ENCODE measurements around the gene HMCN2.

The HMCN2 gene

DNA sequence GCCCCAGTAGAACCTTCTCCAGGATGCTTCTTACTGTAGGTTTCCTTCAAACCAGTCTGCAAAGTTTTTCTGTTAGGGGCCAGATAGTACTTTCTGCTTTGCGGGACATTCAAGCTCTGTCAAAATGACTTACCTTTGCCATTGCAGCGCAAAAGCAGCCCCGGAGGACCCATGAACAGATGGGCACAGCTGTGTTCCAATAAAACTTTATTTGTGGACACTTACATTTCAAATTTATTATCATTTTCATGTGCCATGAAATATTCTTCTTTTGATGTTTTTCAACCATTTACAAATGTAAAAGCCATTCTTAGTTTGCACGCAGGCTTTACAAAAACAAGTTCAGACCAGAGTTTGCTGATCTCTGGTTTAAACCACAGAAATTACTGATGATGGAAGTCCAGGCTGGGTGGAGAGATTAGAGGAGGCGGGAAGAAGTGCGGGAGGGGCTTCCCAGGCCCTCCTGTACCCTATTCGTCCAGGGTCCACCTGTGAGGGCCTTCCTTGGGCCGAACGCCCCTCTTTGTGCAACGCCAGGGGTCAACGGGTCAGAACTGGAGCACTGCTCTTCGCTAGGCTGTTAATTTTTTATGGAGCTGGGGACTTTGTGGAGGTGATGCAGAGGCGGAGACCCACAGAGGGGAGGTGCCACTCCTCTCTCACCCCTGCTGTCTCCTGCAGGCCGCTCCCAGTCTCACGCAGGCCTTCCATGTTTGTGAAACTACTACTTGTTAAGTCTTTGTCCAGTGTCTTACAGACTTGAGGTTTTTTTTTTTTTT lies 171.6 kb downstream of the HMCN2 start:
- DNase-seq: no peak

DNA sequence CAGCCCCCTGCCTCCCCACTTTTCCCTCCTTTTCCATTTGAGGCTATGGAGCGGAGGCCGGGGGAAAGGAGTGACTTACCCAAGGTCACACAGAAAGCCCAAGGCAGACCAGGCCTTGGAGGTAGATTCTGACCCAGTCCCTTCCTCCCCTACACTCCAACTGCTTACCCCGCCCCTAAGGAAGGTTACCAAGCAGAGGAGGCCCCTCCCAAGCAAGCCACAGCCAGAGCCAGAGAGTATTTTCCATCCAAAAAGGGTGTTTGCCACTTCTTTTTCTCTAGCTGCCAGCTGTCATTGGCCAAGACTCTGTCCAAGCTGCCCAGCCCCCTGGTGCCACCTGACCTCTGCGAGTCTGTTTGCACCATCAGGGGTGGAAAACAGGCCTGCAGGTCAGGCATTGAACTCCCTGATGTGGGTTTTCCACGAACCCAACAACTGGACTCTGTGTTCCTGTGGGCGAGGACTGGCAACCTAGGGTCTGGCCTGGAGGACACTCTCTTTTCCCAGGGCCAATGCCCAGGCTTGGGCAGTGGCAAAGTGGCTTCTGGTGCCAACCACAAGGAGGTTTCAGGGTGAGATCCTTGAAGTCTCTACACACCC lies 172.9 kb downstream of the HMCN2 start:
- DNase-seq: no peak

DNA sequence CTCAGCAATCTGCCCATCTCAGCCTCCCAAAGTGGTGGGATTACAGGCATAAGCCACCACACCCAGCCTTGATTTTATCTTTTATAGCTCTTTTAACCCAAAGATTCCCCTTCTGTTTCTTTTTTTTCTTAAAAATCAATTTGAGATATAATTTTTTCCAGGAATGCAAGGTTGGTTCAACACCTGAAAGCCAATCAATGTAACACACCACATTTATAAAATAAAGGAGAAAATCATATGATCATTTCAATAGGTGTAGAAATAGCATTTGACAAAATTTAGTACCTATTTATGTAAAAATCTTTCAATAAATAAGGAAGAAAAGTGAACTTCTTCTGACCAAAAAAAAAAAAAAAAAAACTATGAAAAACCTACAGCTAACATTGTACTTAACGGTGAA lies 175.5 kb downstream of the HMCN2 start:
- no peak for DNase-seq

DNA sequence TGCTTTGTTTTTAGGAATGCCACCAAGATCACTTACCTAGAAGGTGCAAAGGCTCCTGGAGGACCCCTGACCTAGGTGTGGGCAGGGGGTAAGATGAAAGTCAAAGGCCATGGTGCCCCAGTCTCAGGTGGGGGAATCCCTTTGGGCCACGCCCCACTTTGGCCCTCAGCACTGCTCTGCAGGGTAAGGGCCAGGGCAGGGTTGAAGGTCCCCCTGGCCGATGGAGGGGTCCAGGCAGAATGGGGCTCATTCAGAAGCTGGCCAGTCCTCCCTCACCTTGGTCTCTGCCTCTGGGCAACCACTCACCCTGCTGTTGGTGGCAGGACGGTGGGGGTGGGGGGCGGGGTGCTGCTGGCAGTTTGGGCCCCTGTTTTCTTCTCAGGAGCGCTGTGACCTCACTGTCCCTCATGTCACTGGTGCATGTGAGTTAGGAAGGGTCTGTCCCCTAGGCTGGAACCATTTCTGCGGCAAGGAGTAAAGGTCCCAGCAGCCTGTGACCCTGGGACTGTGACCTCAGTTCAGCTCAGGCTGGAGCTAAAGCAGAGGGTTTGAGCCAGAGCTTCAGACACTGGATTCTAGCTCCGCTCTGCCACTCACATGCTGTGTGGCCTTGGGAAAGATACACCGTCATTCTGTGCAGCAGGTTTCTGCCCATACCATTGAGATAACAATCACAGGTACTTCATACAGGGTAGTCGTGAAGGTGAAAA lies 177.3 kb downstream of the HMCN2 start:
- DNase-seq: no peak

DNA sequence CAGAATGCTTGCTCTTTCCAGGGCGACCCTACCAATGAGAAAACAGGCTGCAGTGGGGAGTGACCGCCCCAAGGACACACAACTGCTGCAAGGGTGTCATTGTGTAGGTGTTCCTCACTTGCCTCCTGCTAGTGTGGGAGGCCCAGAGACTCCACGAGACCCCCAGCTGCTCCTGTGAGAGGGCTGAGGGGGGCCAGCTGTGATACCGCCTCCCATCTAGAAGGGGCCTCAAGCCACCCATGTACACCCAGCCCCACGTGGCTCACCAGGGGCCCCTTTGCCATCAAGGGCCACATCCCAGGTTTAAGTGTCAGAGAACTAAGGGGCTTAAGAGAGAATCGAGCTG lies 177.9 kb downstream of the HMCN2 start:
- DNase-seq: no peak

DNA sequence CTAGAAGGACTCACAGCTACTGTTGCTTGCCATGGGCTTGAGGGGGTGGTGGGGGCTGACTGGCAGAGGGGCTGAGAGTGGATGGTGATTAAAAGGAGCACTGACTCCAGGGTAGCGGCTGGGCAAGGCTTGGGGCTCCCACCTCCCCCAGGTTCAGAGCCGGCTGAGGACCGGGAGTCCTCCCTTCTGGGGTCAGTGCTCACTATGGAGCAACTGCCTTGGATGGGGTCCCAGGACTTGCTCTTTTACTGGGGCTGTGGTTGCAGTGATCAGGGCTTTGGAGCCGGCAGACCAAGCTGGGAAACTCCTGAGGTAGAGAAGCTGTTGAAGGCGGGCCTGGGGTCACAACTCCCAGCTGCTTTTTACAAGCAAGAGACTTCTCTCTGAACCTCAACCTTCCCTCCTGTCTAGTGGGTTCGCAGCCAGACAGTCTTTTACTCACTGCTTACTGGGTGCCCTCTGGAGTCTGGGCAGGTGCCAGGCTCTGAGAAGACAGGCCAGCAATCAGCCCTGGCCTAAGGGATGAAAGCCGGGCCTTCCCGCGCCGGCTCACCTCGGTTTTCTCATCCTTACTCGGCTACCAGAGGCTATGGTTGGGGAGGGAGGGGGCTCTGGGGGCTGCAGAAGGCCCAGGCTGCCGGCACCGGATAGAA lies 178.4 kb downstream of the HMCN2 start:
- no peak for DNase-seq

DNA sequence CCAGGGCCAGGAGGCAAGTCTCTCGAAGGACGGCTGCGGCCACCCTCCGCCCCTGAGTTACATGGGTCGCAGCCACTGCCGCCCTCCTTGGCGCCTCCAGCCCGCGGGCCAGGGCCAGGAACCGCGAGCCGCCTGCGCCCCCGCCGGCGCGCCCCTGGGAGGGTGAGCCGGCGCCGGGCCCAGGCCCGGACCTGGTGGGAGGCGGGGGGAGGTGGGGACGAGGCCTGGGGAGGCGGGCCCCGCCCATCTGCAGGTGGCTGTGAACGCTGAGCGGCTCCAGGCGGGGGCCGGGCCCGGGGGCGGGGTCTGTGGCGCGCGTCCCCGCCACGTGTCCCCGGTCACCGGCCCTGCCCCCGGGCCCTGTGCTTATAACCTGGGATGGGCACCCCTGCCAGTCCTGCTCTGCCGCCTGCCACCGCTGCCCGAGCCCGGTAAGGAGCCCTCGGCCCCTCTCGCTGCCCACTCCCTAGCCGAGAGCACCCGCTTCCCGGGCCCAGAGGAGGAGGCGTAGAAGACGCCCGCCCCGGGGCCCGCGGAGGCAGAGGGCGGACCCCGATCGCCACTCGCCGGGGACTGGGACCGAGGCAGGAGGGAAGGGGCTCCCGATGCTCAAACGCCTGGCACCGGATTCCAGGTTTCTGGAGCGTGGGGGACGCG lies 179.1 kb downstream of the HMCN2 start, which contains the start of gene ASS1:
Gene ASS1, plus strand, starts transcription at position 397 of the 657 bp plus-strand sequence. CDS start 7,268 bp downstream, outside the sequence.
- DNase-seq: peak; percentile 35

DNA sequence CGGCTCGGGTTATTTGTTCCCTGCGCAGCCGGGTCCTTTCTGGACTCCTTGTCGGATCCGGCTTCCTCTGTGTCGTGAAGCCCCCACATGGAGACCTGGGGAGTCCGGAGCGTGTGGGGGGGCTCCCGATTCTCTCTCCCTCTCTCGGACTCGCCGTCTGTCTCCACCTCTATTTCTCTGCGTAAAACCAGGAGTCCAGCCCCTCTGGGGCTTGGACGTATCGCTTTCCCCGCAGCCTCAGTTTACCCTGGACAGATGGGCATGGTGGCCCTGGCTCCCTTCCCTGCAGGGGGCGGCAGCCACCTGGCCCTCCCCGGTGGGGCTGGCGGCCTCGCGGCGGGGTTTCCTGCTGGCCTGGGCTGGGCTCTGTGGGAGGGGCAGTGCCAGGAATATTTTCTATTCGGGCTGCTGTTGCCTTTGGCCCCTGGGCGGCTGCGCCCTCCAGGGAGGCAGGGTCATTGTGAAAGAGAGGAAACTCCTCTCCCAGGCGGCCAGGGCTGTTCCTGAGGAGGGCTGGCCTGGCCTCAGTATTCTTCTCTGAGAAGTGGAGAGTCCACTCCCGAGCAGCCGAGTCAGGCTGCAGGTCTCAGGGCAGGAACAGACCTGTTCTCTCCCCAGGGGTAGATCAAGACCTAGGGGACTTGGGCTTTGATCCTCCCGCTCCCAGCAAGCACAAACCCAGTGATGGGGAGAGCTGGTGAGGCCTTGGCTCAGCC lies 179.9 kb downstream of the HMCN2 start:
- DNase-seq: peak; percentile 41

DNA sequence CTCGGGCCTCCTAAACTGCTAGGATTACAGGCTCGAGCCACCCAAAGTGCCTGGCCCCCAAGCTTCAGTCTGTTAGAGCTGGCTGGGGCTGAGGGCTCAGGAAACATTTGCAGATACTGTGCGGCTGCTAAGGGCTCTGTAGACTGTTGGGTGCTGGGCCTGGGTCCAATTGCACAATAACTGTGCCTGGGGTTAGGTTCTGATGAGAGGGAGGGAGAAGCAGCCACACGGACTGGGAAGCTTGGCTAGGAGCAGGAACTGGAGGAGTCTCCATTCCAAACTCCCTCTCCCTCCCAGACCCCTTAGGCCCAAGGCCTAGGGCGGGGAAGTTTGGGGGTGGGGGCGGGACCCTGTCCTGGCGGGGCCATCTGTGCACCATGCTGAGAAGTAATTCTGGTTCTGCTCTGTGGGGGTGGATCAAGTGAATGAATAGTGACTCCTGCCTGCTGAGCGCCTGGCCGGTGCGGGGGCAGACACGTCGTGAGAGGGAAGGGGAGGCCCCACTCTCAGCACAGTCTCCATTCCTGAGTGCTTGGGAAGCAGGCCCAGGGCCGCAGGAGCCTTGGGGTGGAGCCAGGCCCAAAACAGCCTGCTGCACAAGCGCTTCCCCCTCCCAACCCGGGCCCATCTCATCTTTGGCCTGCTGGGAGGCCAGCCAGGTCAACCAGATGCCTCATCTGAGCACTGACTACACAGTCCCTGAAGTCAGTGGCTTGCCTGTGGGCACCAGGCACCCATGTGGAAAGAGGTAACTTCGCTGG lies 180.7 kb downstream of the HMCN2 start:
- DNase-seq: peak; percentile 88

DNA sequence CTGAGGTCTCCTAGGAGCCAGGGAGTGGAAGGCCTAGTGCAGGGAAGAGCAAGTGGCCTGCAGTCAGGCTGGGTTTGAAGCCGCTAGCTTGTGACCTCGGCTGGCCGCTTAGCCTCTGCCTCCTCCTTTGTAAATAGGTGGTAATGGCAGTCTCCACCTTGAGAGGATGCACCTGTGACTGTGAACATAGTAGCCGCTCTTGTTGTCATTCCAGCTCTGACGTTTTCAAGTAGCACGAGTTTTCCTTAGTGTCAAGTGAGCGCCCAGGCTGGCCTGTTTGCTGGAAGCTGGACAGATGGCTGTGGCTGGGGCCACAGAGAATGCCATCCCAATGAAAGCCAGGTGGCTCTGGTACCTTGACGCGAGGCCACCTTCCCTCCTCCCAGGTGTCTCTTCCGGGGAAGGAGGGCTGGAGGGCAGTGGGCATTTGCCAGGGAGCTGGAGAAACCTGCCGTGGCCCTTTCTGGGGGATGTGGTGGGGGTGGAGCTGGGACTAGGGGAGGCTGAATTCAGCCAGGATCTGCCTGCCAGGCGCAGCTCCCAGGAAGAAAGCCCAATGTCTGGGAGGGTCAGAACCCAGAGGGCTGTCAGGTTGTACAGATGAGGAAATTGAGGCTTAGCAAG lies 181.7 kb downstream of the HMCN2 start:
- no peak for DNase-seq

DNA sequence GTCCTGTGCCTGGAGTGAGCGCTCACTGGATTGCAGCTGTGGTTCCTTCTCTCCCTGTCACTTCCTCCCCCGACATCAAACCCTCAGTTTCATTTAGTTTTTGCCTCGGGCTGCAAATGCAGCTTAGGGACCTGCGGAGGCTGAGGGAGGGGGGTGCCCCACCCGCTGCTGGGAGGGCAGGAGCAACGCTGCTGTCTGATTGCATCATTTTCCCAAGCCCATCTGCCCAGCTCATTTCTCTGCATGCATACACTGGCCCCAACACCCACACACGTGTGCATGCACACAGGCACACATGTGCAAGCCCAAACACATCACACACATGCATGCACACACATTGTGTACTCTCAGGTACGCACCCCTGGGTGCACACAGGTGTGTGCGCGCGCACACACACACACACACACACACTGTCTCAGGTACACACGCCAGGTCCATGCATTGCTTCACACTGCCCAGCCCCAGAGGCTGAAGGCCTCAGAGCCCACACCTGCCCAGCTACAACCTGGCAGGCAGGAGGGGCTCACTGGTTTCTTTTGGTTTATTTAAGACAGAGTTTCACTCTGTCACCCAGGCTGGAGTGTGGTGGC lies 182.6 kb downstream of the HMCN2 start:
- peak; percentile 84 for DNase-seq

DNA sequence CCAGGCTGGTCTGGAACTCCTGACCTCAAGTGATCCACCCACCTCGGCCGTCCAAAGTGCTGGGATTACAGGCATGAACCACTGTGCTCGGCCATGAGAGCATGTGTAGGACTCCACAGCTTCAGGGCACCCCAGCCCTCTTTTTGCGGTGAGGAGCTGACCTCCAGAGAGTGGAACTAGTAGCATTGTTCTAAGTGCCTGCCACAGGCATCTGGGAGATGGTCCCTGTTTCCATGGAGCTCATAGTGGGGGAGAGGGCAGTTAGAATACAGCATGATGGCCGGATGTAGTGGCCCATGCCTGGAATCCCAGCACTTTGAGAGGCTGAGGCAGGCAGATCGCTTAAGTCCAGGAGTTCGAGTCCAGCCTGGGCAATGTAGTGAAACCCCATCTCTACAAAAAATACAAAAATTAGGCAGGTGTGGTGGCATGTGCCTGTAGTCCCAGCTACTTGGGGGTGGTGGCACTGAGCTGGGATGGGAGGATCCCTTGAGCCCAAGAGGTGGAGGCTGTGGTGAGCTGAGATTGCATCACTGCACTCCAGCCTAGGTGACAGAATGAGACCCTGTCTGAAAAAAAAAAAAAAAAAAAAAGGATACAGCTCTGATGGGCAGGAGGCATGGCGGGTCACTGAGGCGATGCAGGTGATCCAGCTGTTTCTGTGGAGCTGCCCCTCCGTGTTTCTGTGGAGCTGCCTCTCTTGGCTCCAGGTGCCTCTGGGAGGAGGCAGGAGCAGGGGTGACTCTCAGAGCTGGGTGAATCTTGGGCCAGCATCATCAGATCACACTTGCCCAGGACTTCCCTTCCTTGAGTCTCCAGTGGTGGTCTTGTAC lies 183.4 kb downstream of the HMCN2 start:
- DNase-seq: no peak

DNA sequence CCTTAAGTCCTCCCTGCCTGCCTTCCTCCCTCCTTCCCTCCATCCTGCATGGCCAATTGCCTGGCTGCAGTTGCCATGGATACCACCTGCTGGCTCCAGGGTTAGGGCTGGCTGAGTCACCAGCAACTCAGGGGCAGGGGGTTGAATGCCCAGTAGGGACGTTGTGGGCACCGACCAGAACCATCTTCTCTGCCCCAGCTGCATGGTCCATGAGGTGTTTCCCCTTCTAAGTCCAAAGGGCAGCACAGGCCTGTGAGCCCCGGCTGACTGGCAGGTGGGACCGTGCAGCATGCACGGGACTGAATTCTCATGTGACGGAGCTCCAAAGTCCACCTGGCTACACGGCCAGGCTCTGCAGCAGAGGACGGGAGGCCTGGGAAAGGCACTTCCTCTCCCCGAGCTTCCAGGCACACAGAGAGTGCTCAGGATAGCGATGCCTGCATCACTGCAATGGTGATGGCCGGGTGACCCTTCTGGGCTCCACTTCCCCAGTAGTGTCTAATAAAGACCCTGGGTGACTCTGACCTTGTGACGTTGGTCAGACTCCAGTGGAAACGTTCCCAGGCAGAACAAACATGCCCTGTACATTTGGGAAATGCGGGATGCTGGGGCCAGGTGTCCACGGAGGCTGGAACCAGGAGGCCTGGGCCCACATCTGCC lies 184.9 kb downstream of the HMCN2 start:
- DNase-seq: no peak

DNA sequence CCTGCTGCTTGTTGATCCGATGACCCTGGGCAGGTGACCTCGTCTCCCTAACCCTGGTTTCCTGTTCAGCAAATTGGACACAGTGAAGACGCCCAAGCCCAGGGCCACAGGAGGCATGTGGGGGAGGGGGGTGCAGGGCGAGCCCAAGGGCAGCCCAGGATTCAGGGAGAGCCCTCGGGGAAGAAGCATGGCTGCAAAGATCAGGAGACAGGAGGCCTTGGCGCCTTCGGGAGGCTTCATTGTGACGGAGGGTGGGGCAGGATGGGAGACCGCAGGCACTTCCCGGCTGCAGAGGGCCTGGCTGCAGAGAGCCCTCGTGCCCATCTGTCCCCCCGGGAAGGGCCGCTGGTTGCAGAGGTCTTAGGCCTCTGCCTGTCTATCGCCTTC lies 185.4 kb downstream of the HMCN2 start:
- no peak for DNase-seq

DNA sequence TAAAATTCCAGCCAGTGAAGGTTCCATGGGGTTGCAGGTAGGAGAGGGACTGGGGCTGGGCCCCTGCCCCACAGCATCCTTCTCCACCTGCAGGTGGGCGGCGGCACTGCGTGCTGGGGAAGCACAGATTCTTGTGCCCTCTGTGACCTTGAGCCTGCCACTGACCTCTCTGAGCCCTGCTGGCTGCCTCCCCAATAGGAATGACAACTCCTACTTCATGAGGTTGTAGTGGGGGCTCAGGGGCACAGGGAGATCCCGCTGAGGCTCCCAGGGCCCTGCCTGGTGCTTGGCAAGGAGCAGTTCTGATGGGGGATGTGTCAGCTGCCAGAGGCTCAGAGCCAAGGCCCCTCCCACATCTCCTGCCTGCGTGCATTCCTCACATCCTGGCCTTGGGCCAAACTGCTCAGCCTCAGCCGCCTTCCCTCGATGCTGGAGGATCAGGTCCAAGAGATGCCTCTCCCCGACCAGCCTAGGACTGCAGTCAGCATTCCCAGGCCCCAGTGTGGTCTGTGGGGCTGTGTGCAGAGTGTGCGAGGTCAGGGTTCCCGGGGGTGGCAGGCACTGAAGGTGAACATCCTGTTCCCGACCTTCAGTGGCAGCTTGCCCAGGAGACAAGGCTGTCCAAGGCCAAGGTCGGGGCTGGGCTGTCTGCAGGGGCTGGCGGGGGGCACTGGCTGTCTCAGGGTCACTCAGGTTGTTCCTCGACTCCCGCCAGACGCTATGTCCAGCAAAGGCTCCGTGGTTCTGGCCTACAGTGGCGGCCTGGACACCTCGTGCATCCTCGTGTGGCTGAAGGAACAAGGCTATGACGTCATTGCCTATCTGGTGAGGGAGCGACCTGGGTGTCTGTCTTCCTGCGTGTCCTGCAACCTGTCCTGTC lies 186.2 kb downstream of the HMCN2 start:
- DNase-seq: peak; percentile 97

DNA sequence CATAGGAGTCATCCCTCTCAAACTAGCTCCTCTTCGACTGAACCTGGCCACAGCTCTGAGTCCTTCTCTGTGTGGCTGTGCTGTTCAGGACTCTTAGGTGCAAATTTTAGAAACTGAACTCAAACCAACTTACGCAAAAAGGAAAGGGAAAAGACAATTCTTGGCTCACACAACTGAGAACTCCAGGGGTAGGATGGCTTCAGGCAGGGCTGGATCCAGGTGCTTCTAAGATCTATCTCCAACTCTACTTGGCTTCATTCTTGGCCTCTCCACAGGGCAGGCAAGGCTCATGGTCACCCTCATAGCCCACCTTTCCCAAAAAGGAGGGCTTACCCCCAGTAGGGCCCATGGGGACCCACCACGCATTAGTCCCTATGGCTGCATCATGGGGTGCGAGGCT lies 187.3 kb downstream of the HMCN2 start:
- no peak for DNase-seq

DNA sequence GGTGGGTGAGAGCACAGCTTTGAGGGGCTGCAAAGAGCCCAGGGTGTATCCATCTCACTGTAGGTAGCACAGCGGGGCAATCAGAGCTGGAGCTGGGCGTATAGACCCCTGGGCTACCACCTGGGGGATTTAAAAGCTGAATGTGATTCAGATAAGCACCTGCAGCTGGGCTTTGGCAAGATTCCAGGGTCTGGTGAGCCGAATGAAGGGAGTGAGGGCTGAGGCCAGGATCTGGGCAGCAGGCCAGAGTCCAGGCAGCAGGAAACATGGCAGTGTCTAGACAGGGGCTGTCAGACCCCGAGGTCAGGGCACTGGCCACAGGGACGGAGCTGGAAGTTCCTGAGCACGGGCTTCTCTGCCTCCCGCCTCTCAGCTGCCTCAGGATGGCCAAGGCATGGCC lies 187.9 kb downstream of the HMCN2 start:
- peak; percentile 23 for DNase-seq
